ENCODE data around the gene ARID1B. TPM values are rescaled to one million over a fixed set of nuclear protein-coding genes. Genes with fewer than 3 reads are reported as not detected.

ARID1B gene
- total and polyA plus RNA-seq, 2 of the 13 experiments (the other 11 are each of a cell fraction or from before 2014, with no cell fraction given): 20.1 to 32.6 TPM

- DNase-seq (ENCODE audit: low spot score): no peak
- Histone ChIP-seq H3K27ac (ENCODE audit: extremely low read length, insufficient read depth, low read length) (no peak overlapping the region), H3K79me2 (ENCODE audit: insufficient read depth, low read length) (no peaks in the 10 kb centered on the region), H3K36me3 (replicated peaks in 1 of 2; ENCODE audit: control insufficient read depth in 1 of 2, insufficient read depth in 2 of 2, low read length in 2 of 2) (peaks cover 27 to 56% of the 10 kb centered on the region in 2 experiments), H3K4me1 (ENCODE audit: insufficient read depth, low read length) (no peaks in the 10 kb centered on the region), H3K9ac (ENCODE audit: insufficient read depth, low read depth, low read length) (no peak overlapping the region), H3K9me3 (ENCODE audit: low read length) (no peaks in the 10 kb centered on the region), H3K27me3 (ENCODE audit: control insufficient read depth in 1 of 2, insufficient read depth in 2 of 2, low read length in 2 of 2) (no peaks in the 10 kb centered on the region), H2AFZ (ENCODE audit: low read length) (no peak overlapping the region), H3K4me3 (replicated peaks in 1 of 3; ENCODE audit: insufficient read depth in 1 of 3, low read depth in 2 of 3, low read length in 3 of 3) (no peak overlapping the region), H4K20me1 (ENCODE audit: insufficient read depth, low read length) (no peaks in the 10 kb centered on the region), H3K4me2 (ENCODE audit: low read depth, low read length) (no peak overlapping the region)
- in situ Hi-C loops (cut with HindIII; ENCODE audit: extremely low pct_ligation_motif_present, low pct_unique_long_range_greater_than_20kb) (no loop called here), intact Hi-C loops (cut with micrococcal nuclease; ENCODE audit: unreplicated experiment) (no loop called here)
- BruUV-seq (replicated peaks): no TSS peak
- ChIA-PET POLR2A (no interaction called here), CTCF (ENCODE audit: low intra/inter-chr PET ratio, low total read pairs) (no interaction called here)
- ATAC-seq: no peak
- TF ChIP-seq MBD4 (IDR thresholded peaks at IDR 0.05; ENCODE audit: borderline replicate concordance, low read length): no peak
- no peak for TF ChIP-seq ZNF275 (CRISPR knock-in tag; IDR thresholded peaks at IDR 0.05; ENCODE audit: borderline replicate concordance)
- no peak for TF ChIP-seq GPBP1L1 (CRISPR knock-in tag; IDR thresholded peaks at IDR 0.05)
- TF ChIP-seq PHF21A (CRISPR knock-in tag; IDR thresholded peaks at IDR 0.05): no peak
- TF ChIP-seq RXRA (CRISPR knock-in tag; IDR thresholded peaks at IDR 0.05): no peak
- no peak for TF ChIP-seq ZBTB20 (CRISPR knock-in tag; IDR thresholded peaks at IDR 0.05; ENCODE audit: borderline replicate concordance, low read depth)
- no peak for TF ChIP-seq ARID4A (CRISPR knock-in tag; IDR thresholded peaks at IDR 0.05; ENCODE audit: borderline replicate concordance)
- 91% methylated on average over 3 of the region's 3 CpGs for WGBS (ENCODE audit: low lambda C conversion rate)
- FAIRE-seq: no peak
Measured at GRCh38 chr6:157152556-157152955, 375.4 kb downstream of the ARID1B start.
